Activated T-cell treated with anti-CD3 and anti-CD28 coated beads for 4 hours (primary cell): ENCODE measurements around the gene DHODH.
"Not testable (repeated sequence)": the region's sequence is repeated elsewhere in the genome, so short reads cannot be mapped to it uniquely, and the experiment has no call there.

Experiments
- DNase-seq: peaks from one replicate; pipeline ENCODE4 v3.0.0-alpha.2; 2020

DHODH gene

DNA sequence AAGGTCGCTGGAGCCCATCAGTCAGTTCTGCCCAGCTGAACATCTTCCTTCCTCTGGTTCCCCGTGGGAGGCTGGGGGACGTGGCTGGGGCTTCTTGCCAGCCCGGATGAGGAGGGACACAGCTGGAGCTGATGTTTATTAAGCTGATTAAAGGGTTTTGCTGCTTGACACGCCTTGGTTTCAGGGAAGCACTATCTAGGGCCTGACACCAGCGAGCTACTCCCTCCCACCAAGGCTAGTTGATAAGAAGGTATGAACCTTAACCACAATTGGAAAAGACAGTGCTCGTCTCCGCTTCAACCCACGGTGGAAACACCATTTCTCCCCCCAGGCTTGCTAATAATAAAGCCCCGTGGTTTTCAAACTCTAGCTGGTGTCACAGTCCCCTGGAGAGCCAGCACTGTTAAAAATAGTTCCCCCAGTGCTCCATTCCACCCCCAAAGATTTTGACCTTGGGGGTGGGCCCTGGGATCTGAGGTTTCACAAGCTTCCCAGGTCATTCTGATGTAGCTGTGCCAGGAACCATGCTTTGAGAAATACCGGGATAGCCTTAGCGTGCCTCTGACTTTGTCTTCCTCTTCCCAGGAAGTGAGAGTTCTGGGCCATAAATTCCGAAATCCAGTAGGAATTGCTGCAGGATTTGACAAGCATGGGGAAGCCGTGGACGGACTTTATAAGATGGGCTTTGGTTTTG is 5.5 kb downstream of the DHODH start:
- DNase-seq, result no peak

DNA sequence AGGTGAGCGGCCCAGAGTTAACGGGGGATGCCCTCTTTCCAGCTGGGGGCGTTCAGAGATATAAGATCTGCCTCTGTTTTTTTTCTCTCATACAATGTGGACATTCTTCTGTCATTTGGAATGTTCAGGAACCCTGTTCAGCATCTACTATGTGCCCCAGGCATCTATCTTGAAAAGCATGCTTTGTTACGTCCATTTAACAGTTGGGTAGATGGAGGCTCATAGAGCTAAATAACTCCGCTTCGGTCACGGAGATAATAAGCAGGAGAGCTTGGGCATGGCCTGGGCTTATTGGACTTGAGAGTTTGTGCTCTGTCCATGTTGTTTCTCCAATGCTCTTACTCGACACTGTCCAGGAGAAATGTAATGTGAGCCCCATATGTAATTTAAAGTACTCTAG is 6.1 kb downstream of the DHODH start:
- DNase-seq, result no peak

DNA sequence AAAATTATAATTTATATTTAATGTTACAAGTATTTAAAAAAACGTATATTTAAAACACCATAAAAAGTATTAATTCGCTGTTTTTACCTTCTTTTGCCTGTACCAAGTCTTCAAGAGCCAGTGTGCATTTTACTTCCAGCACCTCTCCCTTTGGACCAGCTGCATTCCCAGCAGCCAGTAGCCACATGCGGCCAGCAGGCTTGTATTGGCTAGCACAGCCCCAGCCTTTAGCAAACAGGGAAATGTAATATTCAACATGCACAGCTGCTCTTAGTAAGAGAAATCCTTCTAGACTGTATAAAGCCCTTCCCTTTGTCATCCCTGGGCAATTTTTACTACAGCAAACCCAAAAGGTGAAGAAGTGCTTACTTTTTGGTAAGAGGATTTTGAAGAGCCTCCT is 6.6 kb downstream of the DHODH start:
- no peak for DNase-seq

DNA sequence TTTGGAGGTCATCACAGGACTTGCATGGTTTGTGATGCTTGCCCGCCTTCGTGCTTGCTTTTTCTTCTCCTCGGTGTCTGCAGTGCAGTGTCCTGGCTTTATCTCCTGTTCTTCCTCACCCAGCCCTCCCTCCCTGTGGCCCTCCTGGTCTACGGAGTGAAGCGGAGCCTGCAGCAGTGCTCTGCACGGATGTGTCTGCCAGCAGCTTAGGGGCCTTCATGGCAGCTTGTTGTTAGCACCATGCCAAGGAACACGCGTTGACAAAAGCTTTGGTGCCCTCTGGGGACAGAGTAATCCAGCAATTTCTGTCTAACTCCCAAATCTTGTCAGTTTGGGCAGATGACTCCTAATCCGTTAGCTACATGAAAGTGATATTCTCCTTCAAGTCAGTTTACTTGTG is 9.9 kb downstream of the DHODH start:
- DNase-seq, result no peak

DNA sequence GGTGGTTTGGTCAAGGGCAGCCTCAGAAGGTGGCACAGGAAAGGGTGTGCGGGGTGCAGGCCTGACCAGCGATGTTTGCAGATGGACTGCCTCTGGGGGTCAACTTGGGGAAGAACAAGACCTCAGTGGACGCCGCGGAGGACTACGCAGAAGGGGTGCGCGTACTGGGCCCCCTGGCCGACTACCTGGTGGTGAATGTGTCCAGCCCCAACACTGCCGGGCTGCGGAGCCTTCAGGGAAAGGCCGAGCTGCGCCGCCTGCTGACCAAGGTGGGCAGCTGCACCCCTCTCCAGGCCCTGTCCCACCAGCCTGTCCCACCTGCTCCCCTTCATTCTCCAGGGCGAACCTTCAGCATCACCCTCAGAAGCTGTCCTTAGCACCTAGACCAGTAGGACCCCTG is 12.5 kb downstream of the DHODH start:
- no peak for DNase-seq

DNA sequence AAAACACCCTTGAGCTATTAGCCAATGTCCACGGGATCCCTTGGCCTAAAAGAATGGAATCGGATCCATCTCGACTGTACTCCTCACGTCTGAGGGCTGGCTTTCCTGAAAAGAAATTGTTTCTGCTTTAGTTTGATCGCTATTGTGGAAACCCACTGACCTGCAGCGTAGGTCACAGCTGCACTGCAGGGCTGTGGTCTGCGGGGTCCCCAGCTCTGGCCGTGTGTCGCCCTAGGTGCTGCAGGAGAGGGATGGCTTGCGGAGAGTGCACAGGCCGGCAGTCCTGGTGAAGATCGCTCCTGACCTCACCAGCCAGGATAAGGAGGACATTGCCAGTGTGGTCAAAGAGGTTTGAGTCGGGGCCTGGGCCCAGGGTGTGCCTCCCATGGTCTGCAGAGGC is 13.6 kb downstream of the DHODH start:
- DNase-seq, result no peak

DNA sequence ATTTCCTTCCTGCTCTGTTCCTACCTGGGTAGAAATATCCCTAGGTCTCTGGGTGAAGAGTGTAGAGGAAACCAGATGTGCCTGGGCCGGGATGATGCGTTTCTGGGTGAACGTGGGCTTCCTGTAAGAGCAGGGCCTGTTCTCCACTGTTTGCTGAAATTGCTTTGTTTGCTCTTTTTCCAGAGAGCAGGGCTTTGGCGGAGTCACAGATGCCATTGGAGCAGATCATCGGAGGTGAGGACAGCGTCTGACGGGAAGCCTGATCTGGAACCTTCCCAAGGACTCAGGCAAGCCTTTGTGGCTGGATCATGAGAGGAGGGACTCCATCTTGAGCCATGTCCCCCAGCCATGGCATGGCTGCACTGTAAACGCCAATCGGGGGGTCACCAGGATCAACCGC is 15.4 kb downstream of the DHODH start:
- no peak for DNase-seq

DNA sequence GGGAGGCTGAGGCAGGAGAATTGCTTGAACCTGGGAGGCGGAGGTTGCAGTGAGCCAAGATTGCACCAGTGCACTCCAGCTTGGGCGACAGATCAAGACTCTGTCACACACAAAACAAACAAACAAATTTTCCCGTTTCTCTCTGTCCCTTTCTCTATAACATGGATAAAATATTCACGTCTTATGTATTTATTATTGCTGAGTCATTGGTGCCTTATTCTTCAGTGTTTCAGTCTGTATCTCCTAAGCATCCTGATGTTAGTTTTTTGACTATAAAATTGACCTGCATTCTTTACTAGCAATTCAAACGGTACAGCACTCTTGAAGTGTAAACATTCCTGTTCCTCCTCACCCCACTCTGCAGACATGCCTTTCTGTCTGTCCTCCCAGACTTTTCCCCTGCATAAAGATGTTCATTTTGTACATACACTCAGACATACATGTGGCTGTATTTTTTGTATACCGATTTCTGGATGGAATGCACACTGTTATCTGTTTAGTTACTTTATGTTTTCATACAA is 16.4 kb downstream of the DHODH start:
- no peak for DNase-seq

DNA sequence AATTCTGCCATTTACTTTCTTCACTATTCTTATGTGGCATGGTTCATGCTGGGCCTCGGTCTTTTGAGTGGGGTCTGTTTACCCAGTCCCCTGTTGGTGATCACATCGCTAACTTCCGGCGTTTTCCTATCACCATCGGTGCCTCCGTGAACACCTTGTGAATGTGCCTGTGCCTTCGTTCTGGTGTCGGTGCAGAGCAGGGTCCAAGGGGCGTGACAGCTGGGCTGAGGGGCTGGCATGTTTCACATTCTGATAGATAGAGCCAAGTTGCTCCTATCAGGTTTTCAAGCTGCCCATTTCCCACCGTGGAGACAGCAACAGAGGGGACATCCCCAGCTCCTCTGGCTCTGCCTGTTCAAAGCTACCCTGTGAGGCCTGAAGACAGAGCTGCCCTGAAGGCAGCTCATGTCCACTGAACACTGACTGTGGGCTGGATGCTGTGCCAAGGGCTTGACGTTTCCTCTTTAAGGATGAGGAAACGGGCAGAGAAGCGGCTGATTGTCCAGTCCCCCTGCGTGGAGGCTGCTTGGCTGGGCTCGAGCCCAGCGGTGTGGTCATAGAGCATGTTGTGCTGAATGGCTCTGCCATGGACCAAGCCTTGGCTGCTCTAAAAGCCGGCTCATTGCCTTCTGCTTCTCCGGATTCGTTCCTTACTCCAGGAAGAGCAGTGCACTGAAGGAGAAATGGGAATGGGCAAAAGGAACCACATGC is 17.0 kb downstream of the DHODH start:
- DNase-seq, result no peak

DNA sequence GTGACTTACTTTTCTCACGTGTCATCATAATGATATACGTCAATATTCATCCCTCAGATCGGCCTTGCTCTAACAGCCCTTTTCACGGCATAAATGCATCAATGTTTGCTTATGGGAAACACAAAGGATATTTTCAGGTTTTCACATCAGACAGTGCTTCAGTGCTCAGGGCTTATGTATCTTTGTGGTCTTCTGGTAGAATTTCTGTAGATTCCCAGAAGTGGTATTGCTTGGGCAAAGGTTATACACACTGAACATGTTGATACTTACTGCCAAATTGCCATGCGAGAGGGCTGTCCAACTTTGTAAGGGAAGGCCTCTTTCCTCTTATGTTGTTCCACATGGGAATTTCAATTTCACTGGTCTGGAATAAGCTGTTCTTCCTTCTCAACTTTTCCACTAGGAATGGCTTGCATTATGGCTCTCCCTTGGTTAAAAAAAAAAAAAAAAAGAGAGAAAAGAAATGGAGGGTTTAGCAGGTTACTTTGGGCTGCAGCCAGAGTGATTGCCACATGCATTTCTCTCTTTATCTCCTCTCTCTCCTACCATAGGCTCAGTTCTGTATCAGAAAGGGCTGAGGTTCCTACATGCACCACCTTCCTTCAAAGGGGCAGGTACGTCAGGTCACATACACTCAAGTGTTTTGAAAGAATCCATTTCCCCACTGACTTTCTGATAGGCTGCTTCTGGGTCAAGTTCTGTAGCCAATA is 19.3 kb downstream of the DHODH start:
- no peak for DNase-seq

DNA sequence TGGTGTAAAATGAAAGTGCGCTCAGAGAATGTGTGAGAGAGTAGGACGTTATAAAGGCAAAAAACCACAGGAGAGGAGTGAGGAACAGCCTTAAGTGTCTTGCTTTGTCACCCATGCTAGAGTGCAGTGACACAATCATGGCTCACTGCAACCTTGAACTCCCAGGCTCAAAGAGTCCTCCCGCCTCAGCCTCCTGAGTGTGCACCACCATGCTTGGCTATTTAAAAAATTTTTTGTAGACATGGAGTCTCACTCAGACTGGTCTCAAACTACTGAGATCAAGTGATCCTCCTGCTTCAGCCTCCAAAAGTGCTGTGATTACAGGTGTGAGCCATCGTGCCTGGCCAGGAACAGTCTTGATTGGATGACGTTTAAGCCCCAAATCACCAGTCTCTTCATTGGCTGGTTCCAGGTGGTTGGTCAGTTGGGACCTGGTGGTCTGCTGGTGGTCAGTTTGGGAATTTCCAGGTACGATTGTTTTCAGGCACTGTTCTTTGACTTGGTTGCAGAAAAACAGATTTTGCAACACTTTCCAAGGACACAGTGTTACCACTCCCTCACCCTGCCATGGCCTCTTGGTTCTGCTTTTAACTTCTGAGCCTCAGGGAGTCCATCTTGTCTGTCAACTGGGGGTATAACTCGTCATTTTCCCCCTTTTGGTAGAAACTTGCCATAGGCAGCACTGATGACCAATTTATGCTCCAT is 21.2 kb downstream of the DHODH start:
- no peak for DNase-seq

DNA sequence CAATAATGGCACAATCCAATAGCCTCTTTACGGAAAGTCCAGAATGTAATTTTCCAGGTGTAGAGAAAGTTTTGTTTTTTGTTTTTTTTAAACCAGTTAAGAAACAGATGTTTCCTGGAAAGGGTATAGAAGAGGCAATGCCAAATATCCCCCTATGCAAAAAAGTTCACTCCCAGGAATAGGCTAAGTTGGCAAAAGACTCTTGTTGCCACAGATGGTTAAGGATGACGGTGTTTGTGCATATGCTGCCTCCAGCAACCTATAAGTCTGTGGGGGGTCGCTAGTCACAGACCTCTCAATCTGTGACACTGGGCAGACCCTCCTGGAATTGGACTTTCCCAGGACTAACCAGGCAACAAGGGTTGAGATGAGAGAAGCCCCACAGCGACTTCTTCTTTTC is 24.9 kb downstream of the DHODH start:
- DNase-seq, result no peak

DNA sequence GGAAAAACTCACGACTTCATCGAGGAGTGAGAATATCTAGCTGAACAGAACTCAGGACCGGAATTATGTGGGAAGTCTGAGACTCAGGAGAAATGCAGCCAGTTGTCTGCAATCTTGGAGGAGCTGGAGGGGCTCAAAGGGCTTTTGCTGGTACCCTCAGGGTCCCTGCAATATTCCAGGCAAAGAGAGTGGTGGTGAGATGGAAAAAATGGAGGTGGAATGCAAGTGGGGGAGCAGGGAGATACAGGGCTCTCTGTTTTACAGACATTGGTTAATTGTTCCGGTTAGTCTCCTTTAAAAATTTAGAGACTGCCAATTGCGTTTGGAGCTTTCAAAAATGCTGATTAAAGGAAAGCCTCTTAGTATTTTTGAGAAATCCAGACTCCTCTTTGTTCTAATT is 27.6 kb downstream of the DHODH start:
- DNase-seq, result no peak

DNA sequence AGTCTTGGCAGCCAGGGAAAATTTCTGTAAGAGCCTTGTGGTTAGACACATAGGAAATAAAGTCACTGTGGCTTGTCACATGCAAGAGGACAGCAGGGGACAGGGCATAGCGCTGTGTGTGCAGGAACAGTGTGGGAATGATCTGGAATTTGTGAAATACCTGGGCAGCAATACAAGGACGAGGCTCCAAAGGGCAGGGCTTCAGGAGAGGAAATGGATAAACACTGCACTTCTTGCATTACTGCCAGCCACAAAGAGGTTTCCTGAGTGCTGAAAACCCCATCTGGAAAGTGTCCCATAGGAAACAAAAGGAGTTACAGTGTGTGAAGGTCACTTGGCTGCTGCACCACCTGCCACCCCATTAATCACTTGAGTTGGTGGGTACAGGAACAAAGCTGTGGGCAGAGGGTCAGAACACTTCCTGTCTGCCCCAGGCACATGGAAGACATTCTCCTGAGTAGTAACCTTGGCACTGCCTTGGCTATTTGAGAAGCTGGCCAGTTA is 33.7 kb downstream of the DHODH start:
- DNase-seq, result no peak

DNA sequence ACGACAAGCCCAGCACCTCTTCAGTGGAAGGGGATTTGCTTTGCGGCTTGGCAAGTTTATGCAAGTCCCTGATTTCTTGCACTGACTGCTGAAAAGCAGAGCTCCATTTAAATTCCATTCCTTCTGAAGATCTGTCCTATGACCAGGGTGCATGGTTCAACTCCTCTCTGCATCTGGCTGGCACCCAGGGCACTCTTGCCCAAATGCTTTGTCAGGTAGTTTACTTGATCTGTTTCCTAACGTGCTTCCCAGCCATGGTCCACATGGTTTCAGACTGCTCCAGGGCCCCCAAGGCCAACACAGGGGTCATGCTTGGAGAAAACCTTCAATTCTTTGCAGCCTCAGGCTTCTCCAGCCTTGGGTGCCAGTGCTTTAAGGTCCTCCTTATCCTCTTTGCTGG is 34.5 kb downstream of the DHODH start:
- DNase-seq, result no peak

DNA sequence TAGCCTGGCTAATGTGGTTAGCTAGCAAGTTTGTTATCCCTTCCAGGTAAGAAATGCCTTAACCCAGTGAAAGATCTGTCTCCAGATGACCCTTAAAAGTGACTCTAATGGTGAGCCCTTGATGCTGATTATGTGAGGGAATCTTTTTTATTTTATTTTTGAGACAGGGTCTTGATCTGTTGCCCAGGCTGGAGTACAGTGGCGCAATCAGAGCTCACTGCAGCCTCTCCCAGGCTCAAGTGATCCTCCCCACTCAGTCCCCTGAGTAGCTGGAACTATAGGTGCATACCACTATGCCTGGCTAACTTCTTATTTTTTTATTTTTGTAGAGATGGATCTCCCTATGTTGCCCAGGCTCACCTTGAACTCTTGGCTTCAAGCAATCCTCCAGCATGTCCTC is 35.0 kb downstream of the DHODH start:
- no peak for DNase-seq

DNA sequence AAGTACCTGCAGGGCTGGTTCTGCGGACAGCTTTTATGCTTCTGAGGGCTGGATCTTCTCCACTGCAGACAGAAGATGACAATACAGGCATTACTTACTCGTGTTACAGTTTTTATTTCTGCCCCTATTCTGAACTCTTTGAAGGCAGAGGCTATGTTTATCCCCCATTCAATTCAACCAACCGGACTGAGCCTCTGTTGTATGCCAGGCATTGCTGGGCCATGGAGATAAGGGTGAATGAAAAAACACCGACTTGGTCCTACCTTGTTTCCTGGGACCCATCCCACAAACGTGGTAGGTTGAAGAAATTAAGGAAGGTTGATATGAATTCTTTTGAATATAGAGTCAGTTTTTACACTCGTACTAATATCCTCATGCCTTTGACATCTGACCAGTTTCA is 35.8 kb downstream of the DHODH start:
- no peak for DNase-seq

DNA sequence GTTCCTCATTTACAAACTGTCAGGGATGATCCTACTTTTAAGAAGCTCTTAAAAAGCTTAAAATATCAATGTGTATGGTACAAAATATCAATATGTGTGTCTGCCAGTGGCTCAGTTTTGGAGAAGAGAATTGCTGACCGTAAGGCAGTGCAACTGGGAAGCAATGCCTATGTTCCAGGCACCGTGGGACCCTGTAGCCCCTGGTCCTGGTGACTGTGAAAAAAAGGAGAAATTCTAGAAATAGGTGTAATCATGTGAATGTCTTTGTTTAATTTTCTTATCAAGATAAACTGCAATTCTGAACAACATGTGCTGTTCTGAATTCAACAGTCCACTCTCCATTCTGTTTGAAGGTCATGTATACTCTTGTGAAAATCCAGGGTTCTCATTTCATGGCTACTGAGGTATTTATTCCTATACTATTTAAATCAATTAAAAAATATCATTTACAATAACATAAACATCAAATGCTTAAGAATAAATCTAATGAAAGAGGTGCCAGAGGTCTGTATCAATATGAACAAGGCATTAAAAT is 36.3 kb downstream of the DHODH start:
- no peak for DNase-seq

DNA sequence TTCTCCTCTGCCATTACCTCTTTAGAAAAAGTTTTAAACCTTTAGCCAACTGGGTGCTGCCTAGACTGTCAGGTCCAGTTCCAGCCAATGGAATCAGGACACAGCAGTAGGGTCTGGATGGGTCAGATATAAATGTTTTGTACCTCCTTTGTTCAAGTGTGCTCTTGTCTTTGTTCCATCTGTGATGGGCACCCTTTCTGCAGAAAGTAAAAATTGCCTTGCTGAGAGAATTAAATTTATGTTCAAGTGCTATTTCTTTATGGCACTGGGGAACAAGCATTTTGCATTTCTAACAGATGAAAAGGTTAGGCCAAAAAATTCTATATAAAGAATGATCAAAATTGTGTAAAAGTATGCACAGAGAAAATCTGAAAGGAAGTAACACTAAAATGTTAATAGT is 40.6 kb downstream of the DHODH start:
- no peak for DNase-seq

DNA sequence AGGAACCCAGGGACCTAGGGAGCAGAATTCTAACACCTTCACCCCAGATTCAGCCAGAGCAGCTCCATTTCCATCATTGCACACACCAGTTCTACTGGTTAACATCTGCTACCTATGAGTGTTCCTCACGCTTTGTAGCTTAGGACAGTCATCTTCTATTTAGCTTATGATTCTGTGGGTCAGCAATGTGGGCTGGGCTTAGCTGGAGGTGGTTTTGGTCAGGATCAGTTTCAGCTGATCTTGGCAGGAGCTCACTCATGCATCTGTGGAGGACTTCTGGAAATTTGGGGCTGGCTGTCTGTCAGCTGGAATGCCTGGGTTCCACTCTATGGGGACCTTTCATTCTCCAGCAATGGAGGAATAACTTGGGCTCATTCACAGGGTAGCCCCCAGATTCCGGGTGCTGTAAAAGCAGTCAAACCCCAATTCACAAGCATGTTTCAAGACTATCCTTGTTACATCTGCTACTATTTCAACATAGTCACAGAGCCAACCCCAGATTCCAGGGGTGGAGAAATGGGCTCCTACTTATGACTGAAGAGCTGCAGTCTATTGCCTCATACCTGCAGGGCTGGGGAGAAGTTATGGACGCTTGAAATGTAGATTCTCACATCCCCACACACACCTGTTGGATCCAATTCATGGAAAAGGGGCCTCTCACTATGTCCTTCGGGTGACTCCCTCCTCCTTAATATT is 42.4 kb downstream of the DHODH start:
- DNase-seq, result no peak

DNA sequence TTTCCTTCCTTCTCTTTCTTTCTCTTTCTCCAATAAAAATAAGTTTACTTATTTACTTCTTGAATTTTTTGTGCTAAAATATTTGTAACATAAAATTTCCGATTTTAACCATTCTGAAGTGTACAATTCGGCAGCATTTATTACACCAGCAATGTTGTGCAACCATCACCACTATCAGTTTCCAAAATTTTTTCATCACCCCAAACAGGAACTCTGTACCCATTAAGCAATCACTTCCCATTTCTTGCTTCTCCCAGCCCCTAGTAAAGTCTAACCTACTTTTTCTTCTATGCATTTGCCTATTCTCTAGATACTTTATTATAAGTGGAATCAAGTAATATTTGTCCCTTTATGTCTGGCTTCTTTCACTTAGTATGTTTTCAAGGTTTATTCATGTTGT is 43.3 kb downstream of the DHODH start:
- no peak for DNase-seq

DNA sequence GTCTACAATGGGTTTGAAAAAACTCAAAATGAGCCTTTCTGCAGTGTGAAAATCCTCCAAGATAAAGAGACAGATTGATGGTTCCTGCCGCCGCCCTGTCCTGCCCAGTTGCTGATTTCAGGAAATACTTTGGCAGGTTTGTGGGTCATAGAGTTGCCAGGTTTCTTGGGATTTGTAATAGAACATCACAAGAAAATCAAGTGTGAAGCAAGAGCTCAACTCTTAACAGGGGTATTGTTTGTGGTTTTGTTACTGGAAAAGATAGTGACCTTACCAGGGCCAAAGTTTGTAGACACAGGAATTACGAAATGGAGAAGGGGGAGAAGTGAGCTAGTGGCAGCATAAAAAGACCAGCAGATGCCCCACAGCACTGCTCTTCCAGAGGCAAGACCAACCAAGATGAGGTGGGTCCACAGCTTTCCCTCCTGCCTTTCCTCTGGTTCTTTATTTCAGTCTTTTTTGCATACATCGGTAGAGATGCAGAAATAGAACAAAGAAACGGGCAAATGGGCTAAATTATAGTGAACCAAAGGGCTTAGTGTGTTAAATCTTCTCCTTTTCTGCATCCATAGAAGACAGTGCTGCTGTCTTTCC is 45.8 kb downstream of the DHODH start, which contains the start of gene HP:
TSS of gene HP (plus strand) at position 252 of the 594 bp plus-strand sequence. CDS start at position 400, 148 bp downstream.
- DNase-seq, result not testable (repeated sequence)
